ENCODE results near the gene ERICH2. TPM values are rescaled to one million over a fixed set of nuclear protein-coding genes. Genes with fewer than 3 reads are reported as not detected.
A peak's percentile ranks its signal among the peaks of the same experiment; 100 is the strongest.

Gene ERICH2
- polyA plus RNA-seq, 1 of the 3 experiments (the other 2 are of a cell fraction), result not detected

- Histone ChIP-seq H3K4me2 (no peak overlapping the region), H3K9me3 (no peaks in the 10 kb centered on the region), H3F3A (replicated peaks; ENCODE audit: insufficient read depth) (peaks cover 18% of the 10 kb centered on the region), H3K79me2 (ENCODE audit: insufficient read depth) (no peaks in the 10 kb centered on the region), H3K4me3 (ENCODE audit: low read depth in 2 of 2, low read length in 1 of 2) (no peak overlapping the region), H3K4me1 (ENCODE audit: control insufficient read depth in 1 of 2, insufficient read depth in 2 of 2, low read depth in 1 of 2, low read length in 1 of 2) (peaks cover 0 to 5% of the 10 kb centered on the region in 2 experiments; a peak in 1 of 4 replicates), H3K9me2 (no peaks in the 10 kb centered on the region), H3K27ac (ENCODE audit: low read depth in 2 of 2, low read length in 1 of 2) (no peak overlapping the region), H4K20me1 (ENCODE audit: insufficient read depth) (no peaks in the 10 kb centered on the region), H3K9ac (no peak overlapping the region), H3K36me3 (replicated peaks in 1 of 2; ENCODE audit: control insufficient read depth in 1 of 2, insufficient read depth in 2 of 2, low read length in 1 of 2) (no peaks in the 10 kb centered on the region), H3K27me3 (ENCODE audit: insufficient read depth) (no peaks in the 10 kb centered on the region), H2AFZ (ENCODE audit: low read depth) (no peak overlapping the region)
- POLR2A ChIA-PET, result no interaction called here
- DNase-seq, result no peak
- CTCF ChIA-PET, result interaction anchor here (0.9 to 2.9 kb wide), 8 partner anchors 11 to 55 kb away, joined by 3 to 17 read pairs (median 3); no protein-coding TSS in a partner anchor
- 72% methylated on average over 9 of the region's 10 CpGs for WGBS (ENCODE audit: low lambda C conversion rate)
- TF ChIP-seq CTCF (IDR thresholded peaks at IDR 0.05), result peak; percentile 40
- TF ChIP-seq ELF1 (IDR thresholded peaks at IDR 0.05), result no peak
These were observed 75.2 kb downstream of the ERICH2 start for GRCh38 chr2:170845343-170845742.

DNA sequence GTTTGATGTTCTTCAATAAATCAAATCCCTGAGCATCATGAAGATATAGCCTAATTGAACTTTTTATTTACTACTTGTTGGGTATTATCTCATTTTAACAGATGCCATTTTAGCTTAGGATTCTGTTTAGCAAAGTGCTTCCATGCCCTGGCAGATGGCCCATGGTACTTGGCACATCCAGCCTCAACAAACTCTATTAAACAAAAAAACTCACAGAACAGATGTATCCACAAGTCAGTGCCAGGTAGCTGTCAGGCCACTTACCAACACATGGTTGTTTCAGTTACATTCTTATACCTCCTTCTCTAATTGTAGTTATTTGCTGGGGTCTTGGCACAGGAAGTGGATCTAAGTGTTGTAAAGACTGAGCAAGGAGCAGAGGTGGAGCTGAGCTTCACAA, 76.1 kb downstream of the ERICH2 start:
- H2AFZ ChIP-seq (ENCODE audit: low read depth), result no peak overlapping the region
- H3K27ac ChIP-seq (ENCODE audit: low read depth in 2 of 2, low read length in 1 of 2), result no peak overlapping the region
- H3K36me3 ChIP-seq (replicated peaks in 1 of 2; ENCODE audit: control insufficient read depth in 1 of 2, insufficient read depth in 2 of 2, low read length in 1 of 2), result no peaks in the 10 kb centered on the region
- ChIA-PET POLR2A (no interaction called here), CTCF (interaction anchor here (0.9 to 2.9 kb wide), 8 partner anchors 12 to 54 kb away, joined by 3 to 17 read pairs (median 4); partner anchors contain the start of gene GAD1)
- H3K79me2 ChIP-seq (ENCODE audit: insufficient read depth), result no peaks in the 10 kb centered on the region
- no peak for DNase-seq
- no peak overlapping the region for H3K9ac ChIP-seq
- H3K4me1 ChIP-seq (ENCODE audit: control insufficient read depth in 1 of 2, insufficient read depth in 2 of 2, low read depth in 1 of 2, low read length in 1 of 2), result peaks cover 0 to 5% of the 10 kb centered on the region in 2 experiments; a peak in 1 of 4 replicates
- no peaks in the 10 kb centered on the region for H3K9me2 ChIP-seq
- no peak overlapping the region for H3K4me2 ChIP-seq
- no peak overlapping the region for H3K4me3 ChIP-seq (ENCODE audit: low read depth in 2 of 2, low read length in 1 of 2)
- H3K27me3 ChIP-seq (ENCODE audit: insufficient read depth), result no peaks in the 10 kb centered on the region
- TF ChIP-seq NFIC (IDR thresholded peaks at IDR 0.05; ENCODE audit: borderline replicate concordance) (peak; percentile 64), TEAD4 (IDR thresholded peaks at IDR 0.05; ENCODE audit: borderline replicate concordance, insufficient read depth) (no peak), USF2 (IDR thresholded peaks at IDR 0.05; ENCODE audit: borderline replicate concordance, low read depth, low read length) (no peak), IRF3 (IDR thresholded peaks at IDR 0.05; ENCODE audit: low read depth, low read length) (no peak), REST (IDR thresholded peaks at IDR 0.05; ENCODE audit: low read depth, low read length) (no peak), JUND (IDR thresholded peaks at IDR 0.05) (no peak), NRF1 (IDR thresholded peaks at IDR 0.05; ENCODE audit: low read depth, low read length) (no peak), CHD2 (IDR thresholded peaks at IDR 0.05; ENCODE audit: low read length, partially characterized antibody) (no peak), TCF12 (IDR thresholded peaks at IDR 0.05) (peak; percentile 61; the same call in 1 of the 2 replicates)
- H3F3A ChIP-seq (replicated peaks; ENCODE audit: insufficient read depth), result peaks cover 18% of the 10 kb centered on the region
- no peaks in the 10 kb centered on the region for H4K20me1 ChIP-seq (ENCODE audit: insufficient read depth)
- H3K9me3 ChIP-seq, result no peaks in the 10 kb centered on the region

Data from SK-N-SH (cell line).